ENCODE data around the gene CD55.

GRCh38 chr1:207284209-207284897 lies 37.1 kb upstream of the CD55 start:
- TF ChIP-seq CTCF (IDR thresholded peaks at IDR 0.05; ENCODE audit: low read length) (no peak), EZH2 (optimal IDR thresholded peaks at IDR 0.05; ENCODE audit: low read depth, low read length) (no peak)
